Suprapubic skin (tissue), 4 donors: ENCODE results near the gene CNPY4.

Experiments
- CTCF ChIP-seq, 2 donors: fragments of 200-600 bp in 1 of 2; fragments of 450-650 bp in 1 of 2; sonication (generic) in 1 of 2; IDR thresholded peaks; one replicate each; pipeline ENCODE4 v1.5.1; 2016 to 2019; ENCODE audit warnings: antibody characterized with exemption in 2 of 2, mild to moderate bottlenecking in 1 of 2, moderate library complexity in 1 of 2
- EP300 ChIP-seq: sonication (generic); formaldehyde crosslinking; IDR thresholded peaks from one replicate; pipeline ENCODE4 v1.6.1; 2017; ENCODE audit warnings: antibody characterized with exemption
- POLR2AphosphoS5 ChIP-seq, 3 donors: sonication (generic); formaldehyde crosslinking; IDR thresholded peaks; one replicate each; pipeline ENCODE4 v1.6.1; 2017; ENCODE audit warnings: antibody characterized with exemption in 3 of 3

- no peak for TF ChIP-seq CTCF (IDR thresholded peaks at IDR 0.05)
- TF ChIP-seq EP300, result no peak
- TF ChIP-seq POLR2AphosphoS5 (IDR thresholded peaks at IDR 0.05), result no peak
These were observed 49.9 kb downstream of the CNPY4 start for GRCh38 chr7:100169147-100169850.
